ENCODE data around the gene HSD17B1. TPM values are rescaled to one million over a fixed set of nuclear protein-coding genes. Genes with fewer than 3 reads are reported as not detected.

HSD17B1 gene
- total RNA-seq, 6 donors from 2014 or later = 1.3 to 6.3 (median 1.7) TPM; not detected in 1

DNA sequence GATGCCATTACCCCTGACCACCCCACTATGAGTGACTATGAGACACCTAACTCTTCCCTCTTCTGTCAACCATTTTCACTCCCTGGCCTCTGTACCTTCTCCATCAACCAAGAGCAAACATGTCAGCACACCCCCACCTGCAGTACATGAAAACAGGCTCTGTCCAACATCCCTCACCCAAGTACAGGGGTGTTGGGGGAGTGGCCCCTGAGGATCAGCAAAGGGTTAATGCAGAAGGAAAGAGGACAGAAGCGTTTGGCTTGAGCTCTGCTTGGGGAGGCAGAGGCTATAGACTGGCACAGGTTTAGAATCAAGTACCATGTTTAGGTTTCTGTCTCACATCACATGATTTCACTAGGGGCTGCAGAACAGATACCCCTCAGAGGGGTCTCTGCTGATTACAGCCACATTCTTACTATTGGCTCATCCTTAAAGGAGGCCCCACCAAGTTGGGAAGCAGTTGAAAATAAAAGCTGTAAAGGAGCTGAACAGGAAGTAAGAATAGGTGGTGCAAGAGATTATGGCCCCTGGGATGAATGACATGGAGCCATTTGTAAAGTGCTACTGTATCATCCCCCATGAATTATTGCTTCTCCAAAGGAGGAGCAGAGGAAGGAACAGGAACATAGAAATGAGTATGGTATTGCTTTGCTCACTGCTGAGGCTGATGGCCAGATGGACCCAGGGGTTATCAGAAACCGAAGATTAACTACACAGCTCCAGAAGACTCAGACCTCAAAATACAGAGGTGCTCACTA lies 27.2 kb downstream of the HSD17B1 start:
- WGBS, 2 donors = 46 to 52% methylated on average over 2 of the region's 2 CpGs
- no peak overlapping the region for H3K27ac ChIP-seq
- H3K36me3 ChIP-seq = peaks cover 32 to 62% (median 48%) of the 10 kb centered on the region in 4 donors
- ATAC-seq (ENCODE audit: low FRiP score in 2 of 2) = no peak
- no peak overlapping the region for H3K4me3 ChIP-seq
- DNase-seq = no peak
- TF ChIP-seq EP300 (IDR thresholded peaks at IDR 0.05) = no peak
- TF ChIP-seq POLR2A (IDR thresholded peaks at IDR 0.05) = no peak
- TF ChIP-seq POLR2AphosphoS5 (IDR thresholded peaks at IDR 0.05) = no peak
- no peak for TF ChIP-seq CTCF (IDR thresholded peaks at IDR 0.05)
- no peaks in the 10 kb centered on the region for H3K9me3 ChIP-seq
- peaks cover 16 to 25% (median 21%) of the 10 kb centered on the region in 4 donors for H3K4me1 ChIP-seq
- no peaks in the 10 kb centered on the region for H3K27me3 ChIP-seq

GRCh38 chr17:42581744-42582270 lies 29.1 kb downstream of the HSD17B1 start:
- WGBS, 2 donors = 91% methylated on average over 10 of the region's 10 CpGs; no CpG with 5 or more reads in 1 of the 2 donors
- ATAC-seq (ENCODE audit: low FRiP score in 2 of 2) (no peak), DNase-seq (no peak)
- H3K36me3 ChIP-seq = peaks cover 35 to 75% (median 57%) of the 10 kb centered on the region in 4 donors
- TF ChIP-seq POLR2AphosphoS5 (IDR thresholded peaks at IDR 0.05) (no peak), CTCF (IDR thresholded peaks at IDR 0.05) (no peak), POLR2A (IDR thresholded peaks at IDR 0.05) (no peak), EP300 (IDR thresholded peaks at IDR 0.05) (no peak)
- no peaks in the 10 kb centered on the region for H3K9me3 ChIP-seq
- no peak overlapping the region for H3K27ac ChIP-seq
- H3K27me3 ChIP-seq = no peaks in the 10 kb centered on the region
- no peak overlapping the region for H3K4me3 ChIP-seq
- H3K4me1 ChIP-seq = peaks cover 23 to 32% (median 28%) of the 10 kb centered on the region in 4 donors

DNA sequence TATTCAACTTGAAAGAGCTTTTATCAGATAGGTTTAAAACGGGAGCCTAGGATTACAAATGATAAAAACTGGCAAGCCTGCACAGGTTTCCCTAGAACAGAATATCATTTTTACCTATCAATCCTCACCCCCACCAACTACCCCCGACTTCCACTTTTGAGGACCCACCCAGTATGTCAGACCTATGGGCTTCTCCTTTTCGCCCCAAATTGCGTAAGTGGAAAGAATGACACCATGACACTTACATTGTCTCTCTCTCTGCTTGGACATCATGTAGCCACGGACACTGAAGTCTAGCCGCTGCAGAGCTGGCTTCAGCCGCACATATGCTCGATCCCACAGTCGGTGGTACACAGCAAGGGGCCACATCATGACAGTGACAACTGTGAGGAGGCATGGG lies 32.2 kb downstream of the HSD17B1 start:
- TF ChIP-seq CTCF (IDR thresholded peaks at IDR 0.05) = no peak
- TF ChIP-seq POLR2AphosphoS5 (IDR thresholded peaks at IDR 0.05) = no peak
- no peak for TF ChIP-seq POLR2A (IDR thresholded peaks at IDR 0.05)
- no peak for TF ChIP-seq EP300 (IDR thresholded peaks at IDR 0.05)
- Histone ChIP-seq H3K27ac (peak overlapping the region in 3 of 4 donors; percentile 38 to 52 (median 39)), H3K36me3 (peaks cover 47 to 96% (median 83%) of the 10 kb centered on the region in 4 donors), H3K27me3 (no peaks in the 10 kb centered on the region), H3K4me3 (no peak overlapping the region), H3K4me1 (peaks cover 11 to 16% (median 13%) of the 10 kb centered on the region in 4 donors), H3K9me3 (no peaks in the 10 kb centered on the region)
- 85 to 87% methylated on average over 9 of the region's 9 CpGs for WGBS, 2 donors
- DNase-seq (no peak), ATAC-seq (ENCODE audit: low FRiP score in 2 of 2) (peak in 1 of 2 donors; percentile 65)

DNA sequence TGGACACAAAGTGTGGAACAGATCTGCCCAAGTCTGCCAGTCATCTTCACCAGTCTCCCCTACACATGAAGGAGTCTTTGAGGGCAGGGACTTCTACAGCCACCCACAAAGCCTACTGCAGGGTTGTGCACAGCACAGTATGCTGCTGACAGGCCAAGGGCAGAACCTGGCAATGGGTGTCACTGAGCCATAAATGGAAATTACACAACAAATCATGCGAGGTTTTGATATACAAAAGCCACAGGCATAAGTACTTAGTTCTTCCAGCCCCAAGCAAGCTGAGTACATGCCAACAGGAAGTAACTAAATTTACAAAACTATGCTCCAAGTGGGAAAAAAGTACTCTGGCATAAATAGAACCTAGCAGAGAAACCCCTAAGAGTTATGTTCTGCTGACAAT lies 32.6 kb downstream of the HSD17B1 start:
- Histone ChIP-seq H3K27me3 (no peaks in the 10 kb centered on the region), H3K36me3 (peaks cover 47 to 96% (median 84%) of the 10 kb centered on the region in 4 donors), H3K27ac (peak overlapping the region in 3 of 4 donors; percentile 38 to 52 (median 39)), H3K4me3 (no peak overlapping the region), H3K9me3 (no peaks in the 10 kb centered on the region), H3K4me1 (peaks cover 11 to 16% (median 13%) of the 10 kb centered on the region in 4 donors)
- DNase-seq = peak in 1 of 2 donors; percentile 36
- ATAC-seq (ENCODE audit: low FRiP score in 2 of 2) = peak; percentile 52 to 53
- WGBS, 2 donors = 7 to 13% methylated on average over 1 of the region's 1 CpG
- TF ChIP-seq POLR2A (IDR thresholded peaks at IDR 0.05) (peak in 1 of 4 donors; percentile 15), CTCF (IDR thresholded peaks at IDR 0.05) (no peak)

Measured in upper lobe of left lung (tissue), 6 donors.